Measurements from ENCODE around the gene NANOS1. TPM values are rescaled to one million over a fixed set of nuclear protein-coding genes. Genes with fewer than 3 reads are reported as not detected.
A peak's percentile ranks its signal among the peaks of the same experiment; 100 is the strongest.
"Not testable (repeated sequence)": the region's sequence is repeated elsewhere in the genome, so short reads cannot be mapped to it uniquely, and the experiment has no call there.

The NANOS1 gene
- polyA plus RNA-seq, 12 donors, result 3.6 to 8.7 (median 5.9) TPM; not detected in 1

DNA sequence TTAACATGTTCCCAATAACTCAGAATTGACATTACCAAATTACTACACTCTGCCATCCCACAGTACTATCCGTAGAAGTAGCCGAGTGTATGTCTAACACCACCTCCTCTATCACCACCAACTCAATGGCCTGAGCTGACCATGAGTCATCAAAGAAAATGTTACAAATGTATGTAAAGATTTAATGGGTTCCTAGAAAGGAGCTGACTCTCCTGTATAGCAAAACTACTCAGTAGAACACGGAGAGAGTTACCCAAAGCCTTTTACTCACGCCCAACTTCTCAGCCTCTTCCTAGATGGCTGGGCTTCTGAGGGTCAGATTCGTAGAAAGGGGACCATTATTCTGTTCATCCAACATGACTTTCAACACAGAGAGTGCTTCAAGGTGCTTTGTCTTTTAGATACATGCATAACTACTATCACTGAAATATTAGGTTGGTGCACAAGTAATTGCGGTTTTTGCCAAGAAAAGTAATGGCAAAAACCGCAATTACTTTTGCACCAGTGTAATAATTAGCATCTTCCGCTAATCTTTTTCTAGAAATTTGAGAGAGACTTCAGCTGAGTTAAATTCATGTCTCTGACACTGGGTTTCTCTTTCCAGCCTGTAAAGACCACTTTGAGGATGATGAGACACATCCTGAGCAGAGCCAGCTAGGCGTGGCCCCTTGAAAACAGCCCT is 24.0 kb upstream of the NANOS1 start:
- no peak for DNase-seq

DNA sequence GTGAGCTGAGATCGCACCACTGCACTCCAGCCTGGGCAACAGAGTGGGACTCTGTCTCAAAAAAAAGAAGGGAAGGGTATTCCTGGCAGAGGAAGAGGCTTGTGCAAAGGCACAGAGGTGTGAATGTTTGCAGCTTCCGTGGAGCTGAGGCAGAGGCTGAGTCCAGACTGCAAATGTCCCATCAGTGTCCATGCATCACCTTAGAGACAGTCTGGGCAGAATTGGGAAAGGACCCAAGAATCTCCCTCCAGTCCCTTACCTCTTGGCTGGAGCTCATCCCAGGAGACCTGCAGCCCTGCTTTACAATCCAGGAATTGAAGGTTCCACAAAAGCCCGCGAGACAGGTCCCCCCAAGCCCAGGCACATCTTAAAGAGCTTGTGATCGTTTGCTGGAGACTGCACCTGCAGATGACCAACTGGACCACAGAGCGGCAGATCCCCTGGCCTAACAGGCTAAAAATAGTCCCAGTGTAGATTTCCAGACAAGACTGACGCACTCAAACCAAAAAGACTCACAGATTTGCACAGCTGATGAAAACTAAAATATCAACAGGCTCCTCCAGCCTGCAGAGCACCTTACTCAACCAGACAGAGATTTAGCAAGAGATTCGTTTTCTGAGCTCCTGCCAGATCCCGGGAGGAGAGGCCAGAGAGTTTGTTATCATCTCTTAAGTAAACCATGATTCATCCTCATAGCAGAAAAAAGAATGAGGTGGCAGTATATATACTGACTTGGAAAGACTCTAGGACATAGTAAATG is 22.9 kb upstream of the NANOS1 start:
- no peak for DNase-seq

DNA sequence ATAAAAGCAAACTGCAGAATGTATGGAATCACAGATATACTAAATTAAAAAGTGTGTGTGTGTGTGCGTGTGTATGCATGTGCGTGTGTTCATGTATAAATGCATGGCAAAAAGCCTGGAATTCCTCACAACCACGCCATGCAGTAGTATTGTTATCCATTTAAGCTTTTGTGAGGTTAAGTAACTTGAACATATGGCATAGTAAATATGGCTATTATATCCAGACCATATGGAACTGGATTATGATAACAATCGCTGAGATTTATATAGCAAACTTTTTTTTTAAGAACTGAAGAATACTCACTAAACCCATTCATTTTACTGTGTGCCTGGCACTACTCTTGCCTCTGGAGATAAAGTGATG is 22.3 kb upstream of the NANOS1 start:
- DNase-seq, result no peak

DNA sequence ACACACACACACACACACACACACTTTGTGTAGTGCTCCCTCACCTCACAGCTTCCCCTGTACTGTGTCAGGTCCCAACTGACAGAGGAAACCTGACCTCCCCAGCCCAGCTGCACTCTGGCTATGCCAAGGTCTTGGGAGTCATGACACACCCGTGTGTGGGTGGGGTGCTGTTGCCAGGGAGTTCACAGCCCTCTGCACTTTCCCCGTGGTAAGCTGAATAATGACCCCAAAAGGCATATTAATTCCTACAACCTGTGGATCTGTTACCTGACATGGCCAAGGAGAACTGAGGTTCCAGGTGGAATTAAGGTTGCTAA is 8.9 kb upstream of the NANOS1 start:
- no peak for DNase-seq

DNA sequence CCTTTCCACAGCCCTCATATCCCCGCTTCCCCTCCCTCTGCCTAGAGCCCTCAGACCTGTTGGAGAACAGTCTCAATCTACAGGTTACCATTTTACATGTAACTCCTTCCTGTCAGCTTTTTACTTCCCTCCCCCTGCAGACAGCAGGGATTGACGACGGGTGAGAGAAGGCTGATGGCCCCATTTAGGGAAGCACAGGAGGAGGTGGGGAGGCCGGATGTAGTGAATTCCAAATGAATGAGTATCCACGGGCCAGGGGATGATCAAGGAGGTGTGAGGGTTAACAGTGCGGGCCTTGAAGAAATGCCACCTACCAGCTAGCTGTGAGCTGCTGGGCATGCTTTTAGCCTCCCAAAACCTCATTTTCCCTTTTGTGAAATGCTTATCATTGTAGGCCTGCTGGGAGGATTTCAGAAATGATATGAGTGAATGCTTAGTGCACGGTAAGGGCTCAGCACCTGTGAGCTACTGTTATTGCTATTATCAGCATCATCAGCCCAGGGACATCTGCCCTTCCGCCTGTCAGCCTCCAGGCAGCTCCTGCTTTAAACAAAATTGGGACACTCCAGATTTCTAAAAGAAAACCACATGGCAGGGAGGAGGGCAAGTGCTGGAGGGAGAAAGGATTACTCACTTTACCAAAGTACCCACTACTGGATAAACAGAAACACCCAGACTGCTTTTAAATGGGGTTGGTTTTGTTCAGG is 6.5 kb upstream of the NANOS1 start:
- no peak for DNase-seq

DNA sequence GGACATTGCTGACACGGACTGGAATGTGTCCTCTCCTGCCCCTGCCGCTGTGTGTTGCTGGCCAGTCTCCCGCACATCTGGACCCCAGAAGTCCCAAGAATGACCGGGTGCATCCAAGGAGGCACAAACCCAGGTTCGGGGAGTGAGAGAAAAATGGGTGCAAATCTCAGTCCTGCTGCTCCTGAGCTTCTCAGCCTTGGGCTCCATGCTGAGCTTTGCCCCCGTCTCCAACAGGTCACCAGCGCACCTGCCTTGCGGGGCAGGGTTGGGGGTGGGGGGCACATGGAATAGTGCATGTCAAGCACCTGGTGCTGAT is 6.0 kb upstream of the NANOS1 start:
- DNase-seq, result no peak

DNA sequence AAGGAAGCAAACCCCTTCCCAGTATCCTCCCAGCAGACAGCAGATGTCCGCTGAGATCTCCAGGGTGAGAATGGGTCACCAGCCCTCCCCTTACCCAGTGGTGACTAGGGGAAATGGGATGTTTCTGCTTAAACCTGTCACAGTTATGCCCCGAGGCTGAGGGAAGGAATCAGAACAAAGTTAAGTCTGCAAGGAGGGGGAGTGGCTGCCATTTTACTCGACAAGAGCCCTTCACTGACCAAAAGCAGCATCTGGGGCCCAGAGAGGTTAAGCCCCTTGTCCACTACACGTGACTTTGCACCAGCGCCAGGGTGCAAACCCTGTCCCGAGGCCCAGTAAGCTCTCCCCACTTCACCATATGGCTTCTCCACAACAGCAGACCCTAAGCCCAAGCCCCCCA is 4.6 kb upstream of the NANOS1 start:
- DNase-seq, result no peak

DNA sequence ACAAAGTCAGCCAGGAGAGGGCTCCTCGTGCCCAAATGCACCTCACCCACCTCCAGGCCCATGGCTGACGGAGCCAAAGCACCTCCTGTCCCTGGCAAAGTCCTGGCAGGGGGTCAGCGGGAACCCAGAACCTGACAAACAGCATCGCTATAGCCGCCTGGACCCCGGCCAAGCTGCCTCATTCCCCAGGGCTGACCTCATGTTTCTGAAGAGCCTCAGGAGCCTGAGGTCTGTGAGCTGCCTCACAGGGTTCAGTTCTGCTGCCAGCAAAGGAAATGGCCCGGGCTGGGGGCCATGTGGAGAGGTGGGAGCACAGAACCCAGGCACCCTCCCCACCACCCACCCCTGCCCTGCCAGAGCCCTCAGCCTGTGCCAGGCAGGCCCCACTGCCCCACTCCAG is 4.2 kb upstream of the NANOS1 start:
- no peak for DNase-seq

DNA sequence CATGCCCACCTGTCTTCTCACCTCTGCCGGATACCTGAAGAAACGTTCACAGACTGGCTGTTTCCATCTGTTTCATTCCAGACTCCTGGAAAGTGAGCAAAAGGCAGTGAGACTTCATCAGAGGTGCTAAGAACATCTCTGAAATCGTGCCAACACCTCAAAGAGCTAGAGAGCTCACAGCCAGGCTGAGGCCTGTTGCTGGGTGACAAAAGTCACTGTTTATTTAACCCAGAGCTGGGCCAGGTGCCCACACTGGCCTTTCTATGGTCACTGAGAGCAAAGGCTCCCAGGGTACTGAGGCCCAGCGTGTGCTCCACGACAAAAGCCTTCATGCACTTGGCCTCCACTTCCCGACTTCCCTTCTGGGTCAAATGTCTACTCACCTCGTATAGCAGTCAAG is 3.7 kb upstream of the NANOS1 start:
- DNase-seq, result no peak

DNA sequence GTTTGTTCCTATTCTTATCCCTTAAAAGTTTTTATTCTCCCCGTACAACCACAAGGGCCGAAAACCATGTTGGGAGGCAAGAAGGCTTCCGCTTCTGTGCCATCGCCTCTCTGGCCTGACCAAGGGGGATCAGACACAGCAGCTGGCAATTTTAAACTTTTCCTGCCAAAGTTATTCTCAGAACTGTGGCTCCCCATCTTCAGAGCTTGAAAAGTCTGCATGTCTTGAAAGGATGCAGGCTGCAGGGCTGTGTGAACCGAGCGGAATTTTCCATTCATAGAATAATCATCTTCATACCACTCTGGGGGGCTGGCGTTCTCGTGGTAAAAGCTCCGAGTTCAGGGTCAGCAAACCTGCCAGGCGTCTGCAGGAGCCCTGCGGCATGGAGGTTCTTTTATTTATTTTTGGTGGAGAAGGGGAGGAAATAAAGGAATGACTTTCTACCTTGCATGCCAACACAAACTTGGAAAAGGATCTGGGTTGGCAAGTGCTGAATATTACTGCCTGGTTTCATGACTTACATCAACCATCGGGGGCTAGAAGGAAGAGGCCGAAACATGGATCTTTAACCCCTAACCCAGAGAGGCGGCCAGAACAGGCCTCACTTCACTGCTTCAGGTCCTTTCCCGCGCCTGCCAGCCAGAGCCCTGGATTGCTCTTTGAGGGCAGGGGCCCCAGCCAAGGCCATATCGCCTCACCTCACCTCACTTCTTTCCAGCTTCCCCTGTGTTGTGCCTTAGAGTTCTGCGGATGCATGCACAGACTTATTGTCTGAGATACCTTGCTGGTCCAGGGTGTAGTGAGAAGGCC is 3.0 kb upstream of the NANOS1 start:
- DNase-seq, result no peak

DNA sequence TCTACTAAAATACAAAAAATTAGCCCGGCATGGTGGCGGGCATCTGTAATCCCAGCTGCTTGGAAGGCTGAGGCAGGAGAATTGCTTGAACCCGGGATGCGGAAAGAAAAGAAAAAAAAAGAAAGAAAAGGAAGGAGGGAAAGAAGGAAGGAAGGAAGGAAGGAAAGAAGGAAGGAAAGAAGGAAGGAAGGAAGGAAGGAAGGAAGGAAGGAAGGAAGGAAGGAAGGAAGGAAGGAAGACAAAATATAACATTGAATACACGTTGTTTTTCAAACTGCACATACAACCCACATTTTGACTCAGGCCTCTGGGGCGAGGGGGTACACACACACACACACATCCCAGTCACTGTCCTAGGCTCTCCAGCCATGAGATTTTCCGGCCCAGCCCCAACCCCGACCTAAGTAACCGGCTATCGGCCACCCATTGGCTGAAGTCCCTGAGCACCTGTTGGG is 1.0 kb upstream of the NANOS1 start:
- DNase-seq, result not testable (repeated sequence)

DNA sequence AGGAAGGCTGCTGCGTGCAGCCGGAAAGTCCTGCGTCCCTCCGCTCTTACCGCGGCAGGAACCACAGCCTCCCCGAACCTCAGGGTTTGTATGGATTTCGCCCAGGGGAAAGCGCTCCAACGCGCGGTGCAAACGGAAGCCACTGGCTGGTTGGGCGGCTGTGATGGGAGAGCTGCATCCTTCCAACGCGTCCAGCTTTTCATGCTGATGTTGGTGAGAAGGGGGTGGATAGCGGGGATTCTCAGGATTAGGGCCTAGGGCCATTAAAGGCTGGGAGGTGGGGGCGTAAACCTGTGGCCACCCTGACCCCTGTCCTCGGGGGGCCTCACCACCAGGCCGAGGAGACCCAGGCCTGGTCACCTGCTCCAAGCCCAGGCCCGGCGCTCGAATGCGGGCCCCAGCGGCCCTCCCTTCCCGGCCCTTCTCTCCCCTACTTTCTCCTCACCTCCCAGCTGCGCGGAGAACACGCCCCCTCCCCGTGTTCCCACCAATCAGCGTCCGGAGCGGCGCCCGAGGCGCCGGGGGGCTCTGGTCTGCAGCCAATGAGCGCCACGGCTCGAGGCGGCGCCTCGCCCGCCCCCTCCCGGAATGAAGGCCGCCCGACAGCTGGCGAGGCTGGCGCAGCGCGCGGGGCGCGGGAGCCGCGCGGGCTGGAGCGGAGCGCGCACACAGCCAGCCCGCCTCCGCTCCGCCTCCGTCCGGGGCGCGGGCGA is 458 bp upstream of the NANOS1 start:
- DNase-seq, result peak; percentile 88

DNA sequence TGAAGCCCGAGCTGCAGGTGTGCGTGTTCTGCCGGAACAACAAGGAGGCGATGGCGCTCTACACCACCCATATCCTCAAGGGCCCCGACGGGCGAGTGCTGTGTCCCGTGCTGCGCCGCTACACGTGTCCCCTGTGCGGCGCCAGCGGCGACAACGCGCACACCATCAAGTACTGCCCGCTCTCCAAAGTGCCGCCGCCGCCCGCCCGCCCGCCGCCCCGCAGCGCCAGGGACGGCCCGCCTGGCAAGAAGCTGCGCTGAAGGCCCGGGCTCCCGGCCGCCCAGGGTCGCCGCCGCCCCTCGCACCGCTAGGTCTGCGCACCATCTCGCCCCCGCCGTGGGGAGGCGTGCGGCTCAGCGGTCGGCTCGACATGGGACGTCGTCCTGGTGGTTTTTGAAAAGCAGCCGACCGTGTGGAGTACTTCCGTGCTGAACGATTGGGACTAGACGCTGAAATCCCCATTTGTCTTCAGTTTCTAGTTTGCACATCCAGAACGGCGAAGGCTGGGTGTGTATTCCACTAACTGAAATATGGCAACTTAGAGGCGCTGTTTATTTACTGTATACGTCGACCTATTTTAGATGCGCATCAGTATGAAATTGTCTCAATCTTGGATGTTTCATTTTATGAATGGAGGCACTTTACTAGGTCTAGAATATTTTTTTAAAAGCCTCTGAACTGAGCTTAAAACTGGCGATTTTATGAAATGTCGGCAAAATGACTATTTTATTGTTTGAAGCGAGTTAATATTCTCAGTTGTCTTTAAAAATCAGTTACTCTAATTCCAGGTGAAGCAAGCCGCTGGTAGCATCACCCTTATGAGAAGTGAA is 1.1 kb downstream of the NANOS1 start:
- no peak for DNase-seq

DNA sequence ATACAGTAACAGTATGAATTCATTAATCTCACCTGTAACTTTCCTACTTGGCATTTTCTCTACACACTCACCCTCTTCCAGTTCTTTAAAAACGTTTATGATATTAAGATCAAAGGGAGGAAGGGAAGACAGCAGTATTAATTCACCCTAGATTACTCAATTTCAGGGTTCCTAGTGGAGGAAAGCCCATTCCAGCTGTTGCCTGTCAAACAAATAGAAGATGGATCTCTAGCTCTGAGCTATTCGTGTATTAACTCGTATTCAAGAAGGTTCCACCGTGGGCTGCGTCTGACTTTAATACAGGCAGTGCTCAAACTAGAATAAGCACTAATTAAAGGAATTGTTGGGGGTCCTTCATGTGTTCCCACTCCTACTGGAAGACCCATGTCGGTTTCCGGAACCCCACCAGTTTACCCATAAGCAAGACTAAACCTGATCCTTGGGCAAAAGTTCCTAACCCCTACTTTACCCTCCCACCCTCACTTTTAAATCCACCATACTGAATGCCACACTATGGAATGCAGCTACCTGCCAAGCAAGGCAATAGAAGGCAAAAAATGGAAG is 2.1 kb downstream of the NANOS1 start:
- DNase-seq, result no peak

DNA sequence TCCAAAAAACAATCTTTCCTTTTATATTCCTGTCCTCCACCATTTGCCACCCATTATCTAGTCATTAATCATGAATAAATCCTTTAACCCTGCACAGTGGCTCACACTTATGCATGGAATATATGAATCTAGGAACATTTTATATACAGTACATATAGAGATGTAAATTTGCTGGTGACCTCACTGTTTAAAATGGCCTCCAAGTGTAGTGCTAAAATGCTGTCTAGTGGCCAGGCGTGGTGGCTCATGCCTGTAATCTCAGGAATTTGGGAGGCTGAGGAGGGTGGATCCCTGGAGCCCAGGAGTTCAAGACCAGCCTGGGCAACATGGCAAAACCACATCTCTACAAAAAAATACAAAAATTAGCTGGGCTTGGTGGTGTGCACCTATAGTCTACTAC is 9.6 kb downstream of the NANOS1 start:
- no peak for DNase-seq

DNA sequence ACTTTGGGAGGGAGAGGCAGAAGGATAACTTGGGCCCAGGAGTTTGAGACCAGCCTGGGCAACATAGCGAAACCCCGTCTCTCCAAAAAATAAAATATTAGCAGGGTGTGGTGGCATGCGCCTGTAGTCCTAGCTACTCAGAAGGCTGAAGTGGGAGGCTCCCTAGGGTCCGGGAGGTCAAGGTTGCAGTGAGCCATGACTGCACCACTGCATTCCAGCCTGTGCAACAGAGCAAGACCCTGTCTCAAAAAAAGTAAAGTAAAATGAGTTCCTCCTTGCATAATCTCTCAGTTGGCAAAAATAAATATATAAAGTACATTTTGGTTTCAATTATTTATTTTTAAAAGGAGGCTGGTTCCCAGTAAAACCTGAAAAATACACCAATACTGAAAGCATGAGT is 11.8 kb downstream of the NANOS1 start:
- no peak for DNase-seq

DNA sequence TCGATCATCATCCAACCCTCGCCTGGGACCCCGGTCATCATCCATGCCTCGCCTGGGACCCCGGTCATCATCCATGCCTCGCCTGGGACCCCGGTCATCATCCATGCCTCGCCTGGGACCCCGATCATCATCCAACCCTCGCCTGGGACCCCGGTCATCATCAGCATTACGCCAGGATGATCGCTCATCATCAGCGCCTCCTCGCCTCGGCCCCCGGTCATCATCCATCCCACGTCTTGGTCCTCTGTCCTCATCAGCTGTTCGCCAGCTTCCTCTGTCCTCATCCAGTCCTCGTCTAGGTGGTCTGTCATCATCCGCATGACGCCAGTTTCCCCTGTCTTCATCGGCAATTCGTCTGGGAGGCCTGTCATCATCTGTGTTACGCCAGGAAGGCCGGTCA is 12.7 kb downstream of the NANOS1 start:
- DNase-seq, result no peak

DNA sequence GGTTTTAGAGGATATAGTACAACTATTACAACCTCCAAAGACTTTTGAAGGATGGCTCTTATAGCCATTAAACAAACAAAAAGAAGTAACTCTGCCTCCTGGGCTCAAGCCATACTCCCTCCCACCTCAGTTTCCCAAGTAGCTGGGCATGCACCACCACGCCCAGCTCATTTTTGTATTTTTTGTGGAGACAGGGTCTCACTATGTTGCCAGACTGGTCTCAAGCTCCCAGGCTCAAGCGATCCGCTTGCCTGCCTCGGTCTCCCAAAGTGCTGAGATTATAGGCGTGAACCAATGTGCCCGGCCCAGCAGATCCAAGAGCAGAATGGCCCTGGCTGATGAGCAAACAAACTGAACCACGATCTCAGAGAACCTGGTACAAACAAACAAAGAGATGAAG is 16.0 kb downstream of the NANOS1 start:
- DNase-seq, result no peak

DNA sequence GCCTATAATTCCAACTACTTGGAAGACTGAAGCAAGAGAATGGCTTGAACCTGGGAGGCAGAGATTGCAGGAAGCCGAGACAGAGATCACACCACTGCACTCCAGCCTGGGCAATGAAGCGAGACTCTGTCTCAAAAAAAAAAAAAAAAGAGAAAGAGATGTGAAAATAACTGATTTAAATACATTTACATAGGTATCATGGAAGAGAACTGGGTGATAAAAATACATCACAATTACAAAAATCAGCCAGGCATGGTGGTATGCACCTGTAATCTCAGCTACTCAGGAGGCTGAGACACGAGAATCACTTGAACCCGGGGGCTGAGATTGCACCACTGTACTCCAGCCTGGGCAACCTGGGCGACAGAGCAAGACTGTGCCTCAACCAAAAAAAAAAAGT is 19.8 kb downstream of the NANOS1 start:
- DNase-seq, result no peak

DNA sequence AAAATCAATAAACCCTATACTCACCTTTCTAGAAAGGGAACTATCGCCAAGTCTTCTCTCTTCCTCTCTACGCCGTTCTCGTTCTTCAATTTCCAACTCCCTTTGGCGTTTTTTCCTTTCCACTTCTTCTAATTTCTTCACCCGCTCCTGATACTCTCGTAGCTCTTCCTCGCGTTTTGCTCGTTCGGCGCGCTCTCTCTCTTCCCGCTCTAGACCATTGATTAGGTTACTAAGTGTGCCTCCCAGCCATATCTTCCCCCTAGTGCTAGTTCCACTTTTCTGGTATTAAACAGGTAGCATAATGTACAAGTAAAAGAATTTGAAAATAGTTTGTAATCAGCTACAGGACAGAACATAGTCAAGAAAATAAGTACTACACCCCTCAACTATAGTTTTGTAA is 20.3 kb downstream of the NANOS1 start:
- DNase-seq, result no peak

DNA sequence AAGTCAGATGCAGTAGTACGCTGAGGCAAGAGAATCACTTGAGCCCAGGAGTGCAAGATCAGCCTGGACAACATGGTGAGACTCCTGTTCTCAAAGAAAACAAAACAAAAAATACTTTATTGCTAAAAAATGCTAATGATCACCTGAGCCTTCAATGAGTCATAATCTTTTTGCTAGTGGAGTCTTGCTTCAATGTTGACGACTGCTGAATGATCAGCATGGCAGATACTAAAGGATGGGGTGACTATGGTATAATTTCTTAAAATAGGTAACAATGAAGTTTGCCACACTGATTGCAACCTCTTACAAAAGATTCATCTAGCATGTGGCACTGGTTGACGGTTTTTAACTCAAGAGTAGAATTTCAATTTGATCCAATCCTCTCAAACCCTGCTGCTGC is 22.3 kb downstream of the NANOS1 start:
- no peak for DNase-seq
